GM12801 (cell line): ENCODE results near the gene CFAP61.

Source experiments
- CTCF ChIP-seq: IDR thresholded peaks from one replicate; pipeline ENCODE4 v1.5.1; 2011; ENCODE audit warnings: control low read depth; ENCODE audit not compliant: insufficient read length; ENCODE audit errors: extremely low read depth

The CFAP61 gene

GRCh38 chr20:20096421-20096820 lies 44.1 kb downstream of the CFAP61 start:
- no peak for TF ChIP-seq CTCF

GRCh38 chr20:20100881-20101280 lies 48.5 kb downstream of the CFAP61 start:
- no peak for TF ChIP-seq CTCF

GRCh38 chr20:20102163-20102562 lies 49.8 kb downstream of the CFAP61 start:
- TF ChIP-seq CTCF = no peak

- TF ChIP-seq CTCF = no peak
Measured at GRCh38 chr20:20102716-20103258, 50.5 kb downstream of the CFAP61 start.

GRCh38 chr20:20103486-20103885 lies 51.2 kb downstream of the CFAP61 start:
- TF ChIP-seq CTCF = no peak

- no peak for TF ChIP-seq CTCF
Measured at GRCh38 chr20:20130399-20130798, 78.1 kb downstream of the CFAP61 start.

GRCh38 chr20:20134941-20135575 lies 82.7 kb downstream of the CFAP61 start:
- no peak for TF ChIP-seq CTCF
